Measurements from ENCODE around the gene COPG2. TPM values are rescaled to one million over a fixed set of nuclear protein-coding genes. Genes with fewer than 3 reads are reported as not detected.

COPG2 gene
- total and polyA plus RNA-seq, 2 experiments from 2014 or later, result 4.9 to 66.3 TPM

- TF ChIP-seq ZNF462 (CRISPR knock-in tag; IDR thresholded peaks at IDR 0.05), result no peak
- no peak for TF ChIP-seq JUNB (IDR thresholded peaks at IDR 0.05; ENCODE audit: unreplicated experiment)
- no peak for TF ChIP-seq EZH2 (IDR thresholded peaks at IDR 0.05; ENCODE audit: low read depth, unreplicated experiment)
- TF ChIP-seq REST (IDR thresholded peaks at IDR 0.05; ENCODE audit: unreplicated experiment), result no peak
- no peak for TF ChIP-seq POLR2AphosphoS5 (IDR thresholded peaks at IDR 0.05; ENCODE audit: low read depth)
- TF ChIP-seq CTCF (conservative IDR thresholded peaks at IDR 0.05; ENCODE audit: low read depth in 2 of 2), result no peak
- TF ChIP-seq ZNF331 (CRISPR knock-in tag; IDR thresholded peaks at IDR 0.05; ENCODE audit: low read depth), result no peak
- no peak for TF ChIP-seq ETS1 (IDR thresholded peaks at IDR 0.05)
- TF ChIP-seq ZNF114 (CRISPR knock-in tag; IDR thresholded peaks at IDR 0.05), result no peak
- no peak for TF ChIP-seq CREB1 (CRISPR knock-in tag; IDR thresholded peaks at IDR 0.05; ENCODE audit: low read depth)
Observed at GRCh38 chr7:130475776-130476175, 192.8 kb downstream of the COPG2 start (continued).
